Measurements from ENCODE around the gene CNEP1R1. TPM values are rescaled to one million over a fixed set of nuclear protein-coding genes. Genes with fewer than 3 reads are reported as not detected.

CNEP1R1 gene
- total and polyA plus RNA-seq, 2 of the 8 experiments (the other 6 are each of a cell fraction or from before 2014, with no cell fraction given): 10.6 to 13.6 TPM

DNA sequence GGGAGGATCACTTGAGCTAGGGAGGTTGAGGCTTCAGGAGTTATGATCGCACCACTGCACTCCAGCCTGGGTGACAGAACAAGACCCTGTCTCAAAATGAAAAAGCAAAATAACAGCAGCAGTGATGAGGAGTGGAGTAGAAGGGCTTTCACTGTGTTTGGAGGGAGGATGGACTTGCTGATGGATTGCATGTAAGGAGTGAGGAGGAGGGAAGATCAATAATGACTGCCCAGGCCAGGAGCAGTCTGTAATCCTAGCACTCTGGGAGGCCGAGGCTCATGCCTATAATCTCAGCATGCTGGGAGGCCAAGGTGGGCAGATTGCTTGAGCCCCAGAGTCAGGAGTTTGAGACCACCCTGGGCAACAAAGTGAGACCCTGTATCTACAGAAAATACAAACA lies 14.8 kb upstream of the CNEP1R1 start:
- Histone ChIP-seq H3K79me1 (ENCODE audit: low read depth, low read length) (no peaks in the 10 kb centered on the region), H2BK20ac (ENCODE audit: low read length) (no peak overlapping the region), H4K8ac (ENCODE audit: extremely low read depth, insufficient read depth, low read length) (no peak overlapping the region), H3K27ac (ENCODE audit: low read depth, low read length) (no peak overlapping the region), H2AK5ac (ENCODE audit: low read depth, low read length) (no peak overlapping the region), H3K79me2 (ENCODE audit: control insufficient read depth in 1 of 2, insufficient read depth in 2 of 2, low read length in 2 of 2) (no peaks in the 10 kb centered on the region), H4K20me1 (replicated peaks in 1 of 2; ENCODE audit: control insufficient read depth in 1 of 2, insufficient read depth in 2 of 2, low read length in 2 of 2) (no peaks in the 10 kb centered on the region), H3K23ac (ENCODE audit: insufficient read length) (no peak overlapping the region), H3K4me2 (ENCODE audit: insufficient read depth in 1 of 2, low read depth in 2 of 2, low read length in 2 of 2) (no peak overlapping the region), H3K56ac (replicated peaks; ENCODE audit: insufficient read length, low read depth, low read length) (no peak overlapping the region), H3K4me1 (replicated peaks in 1 of 4; ENCODE audit: control insufficient read depth in 3 of 4, insufficient read depth in 4 of 4, low read length in 3 of 4) (no peaks in the 10 kb centered on the region; a peak in 1 of 7 replicates), H3K36me3 (ENCODE audit: control insufficient read depth in 2 of 4, insufficient read depth in 4 of 4, low read length in 3 of 4) (no peaks in the 10 kb centered on the region), H3K9ac (replicated peaks in 1 of 4; ENCODE audit: extremely low read depth in 1 of 4, low read depth in 3 of 4, low read length in 3 of 4) (no peak overlapping the region), H3K9me3 (ENCODE audit: insufficient read depth in 2 of 2, low read depth in 1 of 2, low read length in 1 of 2) (peaks cover 2 to 6% of the 10 kb centered on the region in 2 experiments; a peak in 2 of 4 replicates), H4K5ac (ENCODE audit: insufficient read length, low read depth, low read length) (no peak overlapping the region), H2BK12ac (ENCODE audit: low read depth, low read length) (no peak overlapping the region), H3K18ac (ENCODE audit: extremely low read depth, low read length) (no peak overlapping the region), H2BK120ac (replicated peaks; ENCODE audit: low read depth, low read length) (no peak overlapping the region), H3K23me2 (ENCODE audit: low read depth, low read length) (no peaks in the 10 kb centered on the region), H4K91ac (replicated peaks; ENCODE audit: insufficient read length, low read length) (no peak overlapping the region), H3K4me3 (ENCODE audit: extremely low read depth in 1 of 4, insufficient read depth in 2 of 4, low read depth in 3 of 4, low read length in 4 of 4) (no peak overlapping the region), H3K4ac (replicated peaks; ENCODE audit: insufficient read length, low read depth, low read length) (no peak overlapping the region), H2BK5ac (ENCODE audit: low read depth, low read length) (no peak overlapping the region), H2AFZ (ENCODE audit: low read length) (no peak overlapping the region), H3K27me3 (replicated peaks in 1 of 4; ENCODE audit: control insufficient read depth in 3 of 4, extremely low read depth in 1 of 4, insufficient read depth in 3 of 4, low read length in 3 of 4) (no peaks in the 10 kb centered on the region), H2BK15ac (ENCODE audit: low read length) (no peak overlapping the region), H3K14ac (ENCODE audit: insufficient read length) (no peak overlapping the region)
- no peak for DNase-seq (ENCODE audit: low read depth in 1 of 2, low spot score in 2 of 2)
- FAIRE-seq: no peak
- ChIA-PET CTCF (ENCODE audit: partially characterized antibody) (interaction anchor here (0.7 kb wide), 1 partner anchor 141 kb away, joined by 3 read pairs; no protein-coding TSS in a partner anchor), POLR2A (ENCODE audit: partially characterized antibody) (no interaction called here)
- TF ChIP-seq SIRT6 (IDR thresholded peaks at IDR 0.05; ENCODE audit: low read length) (no peak), SIX5 (IDR thresholded peaks at IDR 0.05; ENCODE audit: low read depth, low read length) (no peak), SUZ12 (IDR thresholded peaks at IDR 0.05; ENCODE audit: low read length) (no peak), MAX (IDR thresholded peaks at IDR 0.05) (no peak), NANOG (IDR thresholded peaks at IDR 0.05; ENCODE audit: insufficient read depth, low read depth, low read length, poor library complexity, severe bottlenecking) (no peak), ASH2L (IDR thresholded peaks at IDR 0.05; ENCODE audit: low read length) (no peak), SP4 (IDR thresholded peaks at IDR 0.05; ENCODE audit: low read length) (no peak)
- WGBS, 2 experiments (ENCODE audit: extremely low coverage in 1 of 2, insufficient coverage in 1 of 2, insufficient read length in 1 of 2, insufficient replicate concordance in 2 of 2, low coverage in 1 of 2, low lambda C conversion rate in 2 of 2, missing lambda C conversion rate in 1 of 2): 95% methylated on average over 2 of the region's 2 CpGs; no CpG with 5 or more reads in 1 of the 2 experiments
